ENCODE measurements around the gene CDCA8. TPM values are rescaled to one million over a fixed set of nuclear protein-coding genes. Genes with fewer than 3 reads are reported as not detected.
"Not testable (repeated sequence)": the region's sequence is repeated elsewhere in the genome, so short reads cannot be mapped to it uniquely, and the experiment has no call there.

The CDCA8 gene
- total RNA-seq, 1 experiment from 2014 or later = 28.8 TPM

GRCh38 chr1:37723390-37724078, 31.2 kb downstream of the CDCA8 start:
- Histone ChIP-seq H3K4me1 (replicated peaks) (no peaks in the 10 kb centered on the region), H3K36me3 (no peaks in the 10 kb centered on the region), H3K9me3 (replicated peaks) (no peaks in the 10 kb centered on the region), H3K4me3 (no peak overlapping the region), H3K27ac (no peak overlapping the region), H3K27me3 (replicated peaks) (peaks cover 18% of the 10 kb centered on the region)
- no peak for DNase-seq (ENCODE audit: low read depth in 1 of 2, low spot score in 2 of 2)

DNA sequence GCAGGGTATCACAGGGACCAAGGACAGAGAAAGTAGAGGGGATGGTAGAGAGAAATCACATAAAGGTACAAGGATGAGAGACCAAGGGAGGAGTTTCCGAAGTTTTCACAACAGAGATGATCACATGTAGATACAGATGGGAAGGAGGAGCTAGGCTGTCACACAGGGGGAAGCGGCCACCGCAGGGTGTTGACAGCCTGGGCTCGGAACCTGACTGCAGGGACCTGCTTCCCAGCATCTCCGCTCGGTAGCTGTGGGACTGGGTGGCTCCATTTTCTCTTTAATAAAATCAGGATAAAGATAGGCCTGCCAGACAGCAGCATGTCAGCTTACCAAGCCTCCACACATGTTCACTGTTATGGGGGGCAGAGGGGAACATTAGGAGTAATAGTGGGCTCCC, 32.3 kb downstream of the CDCA8 start:
- no peak overlapping the region for H3K27ac ChIP-seq
- H3K9me3 ChIP-seq (replicated peaks) = no peaks in the 10 kb centered on the region
- no peaks in the 10 kb centered on the region for H3K36me3 ChIP-seq
- no peak overlapping the region for H3K4me3 ChIP-seq
- peaks cover 21% of the 10 kb centered on the region for H3K27me3 ChIP-seq (replicated peaks)
- DNase-seq (ENCODE audit: low read depth in 1 of 2, low spot score in 2 of 2) = no peak
- no peaks in the 10 kb centered on the region for H3K4me1 ChIP-seq (replicated peaks)

- Histone ChIP-seq H3K27ac (no peak overlapping the region), H3K36me3 (no peaks in the 10 kb centered on the region), H3K27me3 (replicated peaks) (peaks cover 25% of the 10 kb centered on the region), H3K4me3 (no peak overlapping the region), H3K9me3 (replicated peaks) (no peaks in the 10 kb centered on the region), H3K4me1 (replicated peaks) (no peaks in the 10 kb centered on the region)
- DNase-seq (ENCODE audit: low read depth in 1 of 2, low spot score in 2 of 2) = no peak
Measured at GRCh38 chr1:37725851-37726613, 33.7 kb downstream of the CDCA8 start.

GRCh38 chr1:37726751-37727585, 34.7 kb downstream of the CDCA8 start:
- Histone ChIP-seq H3K4me1 (replicated peaks) (no peaks in the 10 kb centered on the region), H3K36me3 (no peaks in the 10 kb centered on the region), H3K27me3 (replicated peaks) (peaks cover 28% of the 10 kb centered on the region), H3K27ac (no peak overlapping the region), H3K4me3 (no peak overlapping the region), H3K9me3 (replicated peaks) (no peaks in the 10 kb centered on the region)
- no peak for DNase-seq (ENCODE audit: low read depth in 1 of 2, low spot score in 2 of 2)

GRCh38 chr1:37728416-37728815, 36.1 kb downstream of the CDCA8 start:
- Histone ChIP-seq H3K27me3 (replicated peaks) (peaks cover 38% of the 10 kb centered on the region), H3K36me3 (no peaks in the 10 kb centered on the region), H3K4me3 (no peak overlapping the region), H3K4me1 (replicated peaks) (no peaks in the 10 kb centered on the region), H3K27ac (no peak overlapping the region), H3K9me3 (replicated peaks) (no peaks in the 10 kb centered on the region)
- DNase-seq (ENCODE audit: low read depth in 1 of 2, low spot score in 2 of 2) = no peak

DNA sequence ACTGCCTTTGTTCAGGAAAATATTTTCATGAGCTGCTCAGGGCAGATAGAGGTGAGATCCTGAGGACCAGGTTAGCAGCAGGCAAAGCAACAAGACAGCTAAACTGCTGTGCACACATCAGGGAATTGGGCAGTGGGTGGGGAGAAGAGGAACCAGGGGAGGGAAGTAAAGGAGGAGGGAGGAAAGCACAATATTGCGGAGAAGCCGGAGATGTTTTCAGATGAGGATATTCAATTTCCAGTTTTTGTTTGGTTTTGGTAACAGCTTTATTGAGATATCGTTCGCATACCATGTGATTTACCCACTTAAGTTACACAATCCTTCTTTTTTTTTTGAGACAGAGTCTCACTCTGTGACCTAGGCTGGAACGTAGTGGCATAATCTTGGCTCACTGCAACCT, 38.1 kb downstream of the CDCA8 start:
- Histone ChIP-seq H3K36me3 (no peaks in the 10 kb centered on the region), H3K4me1 (replicated peaks) (no peaks in the 10 kb centered on the region), H3K9me3 (replicated peaks) (no peaks in the 10 kb centered on the region), H3K27ac (no peak overlapping the region), H3K27me3 (replicated peaks) (peaks cover 51% of the 10 kb centered on the region), H3K4me3 (no peak overlapping the region)
- no peak for DNase-seq (ENCODE audit: low read depth in 1 of 2, low spot score in 2 of 2)

DNA sequence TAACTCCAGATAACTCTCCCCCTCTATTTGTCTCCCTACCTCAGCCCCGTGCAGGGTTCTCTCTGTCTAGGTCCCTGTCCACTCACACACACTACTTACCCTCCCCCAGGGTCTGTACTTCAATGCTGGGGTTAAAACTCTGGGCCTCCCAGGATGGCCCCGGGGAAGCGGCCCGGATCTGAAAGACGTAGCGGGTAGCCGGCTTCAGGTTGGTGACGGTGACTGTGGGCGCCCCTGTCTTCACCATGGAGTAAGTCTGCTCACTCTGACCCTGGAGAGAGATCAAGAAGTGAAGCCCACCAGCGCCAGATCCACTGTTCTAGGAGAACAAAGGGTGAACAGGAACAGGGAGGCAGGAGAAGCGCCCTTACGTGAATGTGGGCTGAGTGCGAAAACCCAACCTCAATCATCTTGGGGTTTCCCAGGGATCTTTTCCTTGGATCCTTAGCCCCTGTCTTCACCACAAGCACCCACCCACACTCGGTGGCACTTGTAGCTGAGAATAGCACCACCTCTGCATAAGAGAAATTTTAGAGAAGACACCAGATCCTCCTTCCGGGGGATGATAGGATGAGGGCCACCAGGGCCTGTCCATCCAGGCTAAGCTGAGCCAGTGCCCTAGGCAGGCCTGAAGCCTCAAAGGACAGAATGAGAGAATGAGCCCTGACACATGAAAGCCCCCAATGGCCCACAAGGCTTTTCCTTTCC, 39.1 kb downstream of the CDCA8 start:
- H3K4me1 ChIP-seq (replicated peaks) = no peaks in the 10 kb centered on the region
- H3K27ac ChIP-seq = no peak overlapping the region
- H3K27me3 ChIP-seq (replicated peaks) = peaks cover 49% of the 10 kb centered on the region
- no peak overlapping the region for H3K4me3 ChIP-seq
- no peak for DNase-seq (ENCODE audit: low read depth in 1 of 2, low spot score in 2 of 2)
- no peaks in the 10 kb centered on the region for H3K36me3 ChIP-seq
- no peaks in the 10 kb centered on the region for H3K9me3 ChIP-seq (replicated peaks)

- H3K9me3 ChIP-seq (replicated peaks) = no peaks in the 10 kb centered on the region
- no peak for DNase-seq (ENCODE audit: low read depth in 1 of 2, low spot score in 2 of 2)
- H3K27me3 ChIP-seq (replicated peaks) = peaks cover 47% of the 10 kb centered on the region
- H3K4me3 ChIP-seq = no peak overlapping the region
- no peaks in the 10 kb centered on the region for H3K4me1 ChIP-seq (replicated peaks)
- H3K27ac ChIP-seq = no peak overlapping the region
- no peaks in the 10 kb centered on the region for H3K36me3 ChIP-seq
Measured at GRCh38 chr1:37732111-37732780, 39.9 kb downstream of the CDCA8 start.

GRCh38 chr1:37734629-37735591, 42.6 kb downstream of the CDCA8 start:
- no peaks in the 10 kb centered on the region for H3K4me1 ChIP-seq (replicated peaks)
- no peaks in the 10 kb centered on the region for H3K9me3 ChIP-seq (replicated peaks)
- H3K4me3 ChIP-seq = no peak overlapping the region
- H3K27me3 ChIP-seq (replicated peaks) = peaks cover 40% of the 10 kb centered on the region
- H3K27ac ChIP-seq = no peak overlapping the region
- DNase-seq (ENCODE audit: low read depth in 1 of 2, low spot score in 2 of 2) = no peak
- H3K36me3 ChIP-seq = no peaks in the 10 kb centered on the region

DNA sequence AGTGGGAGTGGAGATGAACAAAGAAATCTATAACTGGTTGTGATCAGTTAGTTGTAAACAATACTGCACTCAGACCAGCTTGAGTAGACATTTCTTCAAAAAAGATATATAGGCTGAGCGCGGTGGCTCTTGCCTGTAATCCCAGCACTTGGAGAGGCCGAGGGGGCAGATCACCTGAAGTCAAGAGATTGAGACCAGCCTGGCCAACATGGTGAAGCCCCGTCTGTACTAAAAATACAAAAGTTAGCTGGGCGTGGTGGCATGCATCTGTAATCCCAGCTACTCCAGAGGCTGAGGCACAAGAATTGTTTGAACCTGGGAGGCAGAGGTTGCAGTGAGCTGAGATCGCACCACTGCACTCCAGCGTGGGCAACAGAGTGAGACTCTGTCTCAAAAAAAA, 45.7 kb downstream of the CDCA8 start:
- H3K27me3 ChIP-seq (replicated peaks) = peaks cover 41% of the 10 kb centered on the region
- H3K4me3 ChIP-seq; H3K9me3 ChIP-seq (replicated peaks); H3K27ac ChIP-seq; DNase-seq (ENCODE audit: low read depth in 1 of 2, low spot score in 2 of 2); H3K36me3 ChIP-seq; H3K4me1 ChIP-seq (replicated peaks): not testable (repeated sequence)

- not testable (repeated sequence) for H3K9me3 ChIP-seq (replicated peaks); H3K36me3 ChIP-seq; H3K4me1 ChIP-seq (replicated peaks); DNase-seq (ENCODE audit: low read depth in 1 of 2, low spot score in 2 of 2); H3K27ac ChIP-seq; H3K4me3 ChIP-seq
- peaks cover 43% of the 10 kb centered on the region for H3K27me3 ChIP-seq (replicated peaks)
Measured at GRCh38 chr1:37738619-37739018, 46.3 kb downstream of the CDCA8 start.

GRCh38 chr1:37739222-37739621, 46.9 kb downstream of the CDCA8 start:
- no peak overlapping the region for H3K4me3 ChIP-seq

More at GRCh38 chr1:37739222-37739621, 46.9 kb downstream of the CDCA8 start:
- H3K27me3 ChIP-seq (replicated peaks) = peaks cover 42% of the 10 kb centered on the region
- no peak for DNase-seq (ENCODE audit: low read depth in 1 of 2, low spot score in 2 of 2)
- no peak overlapping the region for H3K27ac ChIP-seq
- H3K4me1 ChIP-seq (replicated peaks) = no peaks in the 10 kb centered on the region
- H3K36me3 ChIP-seq = no peaks in the 10 kb centered on the region
- no peaks in the 10 kb centered on the region for H3K9me3 ChIP-seq (replicated peaks)
